Thymus (tissue), 11 donors: ENCODE measurements around the gene PRSS21. TPM values are rescaled to one million over a fixed set of nuclear protein-coding genes. Genes with fewer than 3 reads are reported as not detected.

Source experiments
- DNase-seq, 9 donors: peaks; one replicate each; pipeline ENCODE4 v3.0.0-alpha.2; 2013; ENCODE audit warnings: low spot score in 9 of 9, low read depth in 6 of 9, missing footprints in 1 of 9
- H3K27ac ChIP-seq, 2 donors: one replicate each; pipeline ENCODE4 v1.5.1; 2013; ENCODE audit warnings: control low read depth in 1 of 2, low read depth in 1 of 2, low read length in 1 of 2, mild to moderate bottlenecking in 1 of 2, moderate library complexity in 1 of 2
- H3K27me3 ChIP-seq, 2 donors: one replicate each; pipeline ENCODE4 v1.5.1; 2013; ENCODE audit warnings: low read length in 1 of 2; ENCODE audit not compliant: control insufficient read depth in 2 of 2, insufficient read depth in 1 of 2
- H3K36me3 ChIP-seq, 2 donors: one replicate each; pipeline ENCODE4 v1.5.1; 2013; ENCODE audit warnings: low read length in 1 of 2, mild to moderate bottlenecking in 1 of 2, moderate library complexity in 1 of 2; ENCODE audit not compliant: control insufficient read depth in 2 of 2, insufficient read depth in 2 of 2
- H3K4me1 ChIP-seq, 2 donors: one replicate each; pipeline ENCODE4 v1.5.1; 2013; ENCODE audit warnings: low read length in 2 of 2; ENCODE audit not compliant: control insufficient read depth in 2 of 2, insufficient read depth in 2 of 2
- H3K4me3 ChIP-seq, 2 donors: one replicate each; pipeline ENCODE4 v1.5.1; 2013; ENCODE audit warnings: low read length in 2 of 2, control low read depth in 1 of 2, mild to moderate bottlenecking in 1 of 2
- H3K9me3 ChIP-seq, 2 donors: one replicate each; pipeline ENCODE4 v1.5.1; 2013; ENCODE audit warnings: low read length in 1 of 2, mild to moderate bottlenecking in 1 of 2; ENCODE audit not compliant: control insufficient read depth in 2 of 2, insufficient read depth in 1 of 2
- WGBS: extraction: QIAGEN DNeasy Blood & Tissue Kit; methylation state at CpG from one replicate; pipeline ENCODE4 v1.1.7; 2013; 5-methylcytosine and 5-hydroxymethylcytosine counted together
- polyA plus RNA-seq: library from polyadenylated mRNA; stranded (reverse); fragments of 200-250 nt; gene quantifications from one replicate; pipeline ENCODE4 v1.2.3, GENCODE V29; 2013
- total RNA-seq: library from RNA; stranded (reverse); fragments of 120-200 nt; gene quantifications from one replicate; pipeline ENCODE4 v1.2.4, GENCODE V29; 2013
- donor health status: healthy.

The PRSS21 gene
- total and polyA plus RNA-seq, 2 donors: 0.68 to 1.2 TPM

GRCh38 chr16:2835638-2836493 lies 18.8 kb downstream of the PRSS21 start:
- Histone ChIP-seq H3K4me3 (no peak overlapping the region), H3K27me3 (peaks cover 0 to 24% of the 10 kb centered on the region in 2 donors), H3K9me3 (peaks cover 0 to 6% of the 10 kb centered on the region in 2 donors), H3K27ac (no peak overlapping the region), H3K36me3 (no peaks in the 10 kb centered on the region), H3K4me1 (no peaks in the 10 kb centered on the region)
- WGBS: 60% methylated on average over 22 of the region's 22 CpGs
- no peak for DNase-seq

DNA sequence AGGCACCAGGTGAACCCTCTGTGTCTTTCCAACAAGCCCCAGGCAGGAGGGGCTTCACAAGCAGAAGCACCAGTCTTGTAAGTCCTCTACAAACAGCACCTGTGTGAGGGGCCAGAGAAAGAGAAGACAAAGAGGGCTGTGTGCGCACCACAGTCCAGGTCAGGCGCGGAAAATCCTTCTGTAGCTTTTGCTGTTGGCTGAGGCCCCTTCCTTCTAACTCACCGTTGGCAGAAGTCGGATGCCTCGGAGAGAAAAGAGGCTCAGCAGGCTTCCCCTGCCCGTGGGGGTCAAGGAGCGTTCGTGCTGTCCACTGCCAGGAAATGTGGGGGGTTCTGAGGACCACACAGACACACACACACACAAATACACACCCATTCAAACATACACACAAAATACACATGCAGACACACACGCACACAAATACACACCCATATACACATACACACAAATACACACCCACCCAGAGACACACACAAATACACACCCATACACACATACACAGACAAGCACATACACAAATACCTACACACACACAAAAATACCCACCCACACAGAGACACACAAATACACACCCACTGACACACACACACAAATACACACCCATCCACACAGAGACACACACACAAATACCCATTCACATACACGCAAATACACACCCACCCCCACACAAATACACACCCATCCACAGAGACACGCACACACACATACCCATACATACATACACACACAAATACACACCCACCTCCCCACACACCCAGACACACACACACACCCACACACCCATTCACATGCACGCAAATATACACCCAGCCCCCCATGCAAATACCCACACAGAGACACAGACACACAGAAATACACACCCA lies 19.8 kb downstream of the PRSS21 start:
- Histone ChIP-seq H3K36me3 (no peaks in the 10 kb centered on the region), H3K27ac (no peak overlapping the region), H3K27me3 (peaks cover 0 to 24% of the 10 kb centered on the region in 2 donors), H3K9me3 (peaks cover 0 to 6% of the 10 kb centered on the region in 2 donors), H3K4me1 (peaks cover under 1 to 4% of the 10 kb centered on the region in 2 donors), H3K4me3 (no peak overlapping the region)
- DNase-seq: no peak
- WGBS: 92% methylated on average over 13 of the region's 13 CpGs

DNA sequence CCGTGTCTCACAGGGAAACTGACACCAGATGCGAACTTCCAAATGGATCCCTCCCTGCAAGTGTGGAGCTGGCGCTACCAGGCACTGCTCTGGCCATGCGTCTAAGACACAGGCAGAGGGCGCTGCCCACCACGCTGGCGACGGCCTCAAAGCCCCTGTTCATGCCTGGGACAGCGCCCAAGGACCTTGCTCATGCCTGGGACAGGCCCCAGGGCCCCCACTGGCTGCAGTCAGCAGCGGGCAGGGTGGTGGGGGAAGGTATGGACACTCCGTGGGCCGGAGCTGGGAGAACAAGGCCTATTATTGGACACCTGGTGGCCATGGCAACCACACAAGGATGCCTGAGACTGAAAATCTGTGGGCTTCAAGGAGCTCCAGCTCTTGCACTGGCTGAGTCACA lies 21.9 kb downstream of the PRSS21 start:
- peaks cover 6 to 12% of the 10 kb centered on the region in 2 donors for H3K4me1 ChIP-seq
- DNase-seq: peak in 4 of 9 donors; percentile 12 to 32 (median 27)
- no peak overlapping the region for H3K27ac ChIP-seq
- no peaks in the 10 kb centered on the region for H3K36me3 ChIP-seq
- H3K27me3 ChIP-seq: peaks cover 0 to 32% of the 10 kb centered on the region in 2 donors
- no peak overlapping the region for H3K4me3 ChIP-seq
- 6% methylated on average over 12 of the region's 12 CpGs for WGBS
- H3K9me3 ChIP-seq: peaks cover 2 to 17% of the 10 kb centered on the region in 2 donors

DNA sequence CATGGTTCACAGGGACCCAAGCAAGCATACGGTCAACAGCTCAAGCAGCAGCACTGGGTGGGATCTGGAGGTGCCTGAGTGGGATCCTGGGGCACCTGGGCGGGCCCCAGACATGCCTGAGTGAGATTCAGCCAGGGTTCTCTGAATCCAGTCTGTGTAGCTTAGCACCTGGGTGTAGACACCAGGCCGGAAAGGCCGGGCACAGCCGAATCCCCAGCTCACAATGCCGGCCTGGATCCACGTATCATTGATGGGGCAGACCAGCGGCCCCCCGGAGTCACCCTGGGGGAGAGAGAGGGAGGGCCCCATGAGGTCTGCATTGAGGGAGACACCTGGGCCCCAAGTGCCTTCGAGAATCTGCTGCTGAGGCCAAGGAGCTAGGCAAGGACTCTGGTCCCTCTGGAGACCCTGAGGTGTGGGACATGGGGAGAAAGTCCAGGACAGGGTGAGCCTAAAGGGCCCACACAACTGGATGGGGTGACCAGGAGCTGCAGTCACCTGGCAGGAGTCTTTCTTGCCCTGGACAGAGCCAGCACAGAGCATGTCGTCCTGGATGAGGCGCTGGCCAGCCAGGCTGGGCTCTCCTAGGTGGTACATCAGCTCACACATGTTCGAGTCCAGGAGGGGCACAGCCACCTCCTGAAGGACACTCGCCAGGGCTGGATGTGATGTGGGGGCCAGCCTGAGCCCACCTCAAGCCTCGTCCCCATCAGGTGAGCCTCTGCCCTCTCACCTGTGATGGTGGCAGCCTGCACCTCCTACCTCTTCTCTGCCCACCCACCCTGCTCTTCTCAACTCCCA lies 22.8 kb downstream of the PRSS21 start:
- peaks cover 6 to 12% of the 10 kb centered on the region in 2 donors for H3K4me1 ChIP-seq
- peaks cover 0 to 32% of the 10 kb centered on the region in 2 donors for H3K27me3 ChIP-seq
- no peak overlapping the region for H3K27ac ChIP-seq
- DNase-seq: no peak
- H3K9me3 ChIP-seq: peaks cover 2 to 17% of the 10 kb centered on the region in 2 donors
- WGBS: 91% methylated on average over 15 of the region's 15 CpGs
- no peak overlapping the region for H3K4me3 ChIP-seq
- H3K36me3 ChIP-seq: no peaks in the 10 kb centered on the region

DNA sequence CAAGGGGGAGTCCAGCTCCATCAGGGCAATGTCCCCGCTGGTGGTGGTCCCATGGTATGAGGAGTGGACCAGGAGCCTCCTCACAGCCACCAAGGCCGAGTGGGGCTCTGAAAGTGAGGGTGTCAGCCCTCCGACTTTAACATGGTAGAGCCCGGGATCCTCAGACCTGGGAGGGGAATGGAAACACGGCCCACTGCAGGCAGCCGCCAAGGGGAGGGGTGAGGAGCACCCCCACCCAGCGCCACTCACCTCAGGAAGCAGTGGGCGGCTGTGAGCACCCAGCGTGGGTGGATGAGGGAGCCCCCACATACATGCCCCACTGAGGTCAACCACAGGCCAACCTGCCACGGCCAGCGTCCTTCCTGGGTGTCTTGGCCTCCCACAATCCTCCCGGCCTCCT lies 23.9 kb downstream of the PRSS21 start:
- no peaks in the 10 kb centered on the region for H3K36me3 ChIP-seq
- 55% methylated on average over 12 of the region's 12 CpGs for WGBS
- no peak overlapping the region for H3K27ac ChIP-seq
- H3K27me3 ChIP-seq: peaks cover 0 to 28% of the 10 kb centered on the region in 2 donors
- no peak overlapping the region for H3K4me3 ChIP-seq
- no peak for DNase-seq
- H3K9me3 ChIP-seq: peaks cover 2 to 17% of the 10 kb centered on the region in 2 donors
- peaks cover 6 to 12% of the 10 kb centered on the region in 2 donors for H3K4me1 ChIP-seq

- DNase-seq: no peak
- no peak overlapping the region for H3K4me3 ChIP-seq
- no peaks in the 10 kb centered on the region for H3K36me3 ChIP-seq
- peaks cover 6 to 12% of the 10 kb centered on the region in 2 donors for H3K4me1 ChIP-seq
- peaks cover 0 to 21% of the 10 kb centered on the region in 2 donors for H3K27me3 ChIP-seq
- H3K9me3 ChIP-seq: peaks cover 2 to 17% of the 10 kb centered on the region in 2 donors
- H3K27ac ChIP-seq: no peak overlapping the region
- 81% methylated on average over 18 of the region's 18 CpGs for WGBS
Observed at GRCh38 chr16:2841606-2842339, 24.7 kb downstream of the PRSS21 start.

- 43% methylated on average over 40 of the region's 40 CpGs for WGBS
- peak in 2 of 9 donors; percentile 23 to 26 for DNase-seq
- Histone ChIP-seq H3K4me1 (peaks cover 6 to 12% of the 10 kb centered on the region in 2 donors), H3K27ac (no peak overlapping the region), H3K9me3 (peaks cover 2 to 17% of the 10 kb centered on the region in 2 donors), H3K27me3 (peaks cover 0 to 21% of the 10 kb centered on the region in 2 donors), H3K4me3 (no peak overlapping the region), H3K36me3 (no peaks in the 10 kb centered on the region)
Observed at GRCh38 chr16:2842340-2843000, 25.4 kb downstream of the PRSS21 start.

DNA sequence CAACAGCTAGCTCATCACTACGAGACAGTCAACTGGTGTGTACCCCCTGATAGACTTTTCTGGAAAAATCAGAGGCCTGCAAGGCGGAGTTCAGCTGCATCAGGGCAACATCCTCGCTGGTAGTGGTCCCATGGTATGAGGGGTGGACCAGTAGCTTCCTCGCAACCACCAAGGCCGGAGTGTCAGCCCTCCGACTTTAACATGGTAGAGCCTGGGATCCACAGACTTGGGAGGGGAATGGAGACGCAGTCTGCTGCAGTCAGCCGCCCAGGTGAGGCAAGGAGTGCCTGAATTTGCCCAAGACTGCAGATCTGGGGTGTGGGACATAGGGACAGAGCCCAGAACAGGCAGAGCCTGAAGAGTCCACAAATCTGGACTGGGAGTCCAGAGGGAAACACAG lies 26.5 kb downstream of the PRSS21 start:
- peaks cover 0 to 15% of the 10 kb centered on the region in 2 donors for H3K27me3 ChIP-seq
- peaks cover 6 to 12% of the 10 kb centered on the region in 2 donors for H3K4me1 ChIP-seq
- 94% methylated on average over 8 of the region's 8 CpGs for WGBS
- DNase-seq: no peak
- H3K27ac ChIP-seq: no peak overlapping the region
- H3K36me3 ChIP-seq: no peaks in the 10 kb centered on the region
- H3K9me3 ChIP-seq: peaks cover 2 to 17% of the 10 kb centered on the region in 2 donors
- no peak overlapping the region for H3K4me3 ChIP-seq
